GM08714 (cell line): ENCODE data around the gene TTLL11.

Source experiments
- H3K4me3 ChIP-seq: fragments of 200-500 bp; sonication (Bioruptor generic); 2 replicates; pipeline ENCODE4 v1.5.1; 2014; ENCODE audit warnings: mild to moderate bottlenecking, low read length, inconsistent platforms
- ZNF274 ChIP-seq: IDR thresholded peaks from 2 replicates; pipeline ENCODE4 v1.6.1; 2012; ENCODE audit warnings: mild to moderate bottlenecking, low read depth, low read length

Gene TTLL11

DNA sequence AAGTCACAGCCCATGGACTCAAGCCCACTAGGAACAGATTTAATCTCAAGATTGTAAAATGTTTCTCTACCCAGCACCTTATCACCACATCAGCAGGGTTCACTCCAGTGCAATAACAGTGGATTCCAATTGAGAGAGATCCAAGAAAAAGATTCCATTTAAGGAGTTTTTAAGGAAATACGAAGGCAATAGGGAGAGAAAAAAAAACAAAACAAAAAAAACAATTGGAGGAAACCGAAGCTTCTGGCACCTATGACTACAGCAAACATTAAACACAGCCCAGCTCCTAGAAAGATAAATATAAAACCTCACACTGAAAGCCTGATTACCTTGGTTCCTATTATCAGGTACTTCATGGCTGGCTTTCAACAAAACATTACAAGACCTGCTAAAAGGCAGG, 249.0 kb downstream of the TTLL11 start:
- no peak overlapping the region for H3K4me3 ChIP-seq
- TF ChIP-seq ZNF274 = no peak

- TF ChIP-seq ZNF274 = no peak
- H3K4me3 ChIP-seq = no peak overlapping the region
Measured at GRCh38 chr9:121842612-121842978, 250.5 kb downstream of the TTLL11 start.

DNA sequence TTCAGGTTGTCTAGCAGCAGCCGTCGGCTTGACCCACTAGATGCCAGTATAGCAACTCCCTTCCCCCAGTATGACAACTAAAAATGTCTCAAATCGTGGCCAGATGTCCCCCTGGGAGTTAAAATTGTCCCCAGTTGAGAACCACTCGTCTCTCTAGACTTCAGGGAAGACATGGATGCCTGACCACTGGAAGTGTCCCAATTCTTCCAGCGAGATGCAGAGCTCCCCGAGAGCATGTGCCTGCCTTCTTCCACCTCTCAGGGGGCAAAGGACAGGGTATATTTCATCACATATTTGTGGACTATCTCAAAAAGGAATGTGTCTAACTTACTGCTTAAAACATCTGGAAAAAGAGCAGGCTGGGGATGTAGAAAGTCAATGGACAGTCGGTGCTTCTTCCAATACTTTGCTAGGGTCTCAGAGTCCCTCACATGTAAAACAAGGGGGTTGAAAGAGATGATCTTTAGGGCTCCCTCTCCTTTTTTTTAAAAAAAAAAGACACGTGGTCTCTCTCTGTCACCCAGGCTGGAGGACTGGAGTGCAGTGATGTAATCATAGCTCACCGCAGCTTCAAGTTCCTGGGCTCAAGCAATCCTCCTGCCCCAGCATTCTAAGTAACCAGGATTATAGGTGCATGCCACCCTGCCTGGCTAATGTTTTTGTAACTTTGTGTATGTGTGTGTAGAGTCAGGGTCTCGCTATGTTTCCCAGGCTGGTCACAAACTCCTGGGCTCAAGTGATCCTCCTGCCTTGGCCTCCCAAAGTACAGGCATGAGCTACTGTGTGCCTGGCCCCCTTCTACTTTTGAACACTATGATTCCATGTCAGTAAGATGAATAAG, 251.1 kb downstream of the TTLL11 start:
- no peak for TF ChIP-seq ZNF274
- no peak overlapping the region for H3K4me3 ChIP-seq

DNA sequence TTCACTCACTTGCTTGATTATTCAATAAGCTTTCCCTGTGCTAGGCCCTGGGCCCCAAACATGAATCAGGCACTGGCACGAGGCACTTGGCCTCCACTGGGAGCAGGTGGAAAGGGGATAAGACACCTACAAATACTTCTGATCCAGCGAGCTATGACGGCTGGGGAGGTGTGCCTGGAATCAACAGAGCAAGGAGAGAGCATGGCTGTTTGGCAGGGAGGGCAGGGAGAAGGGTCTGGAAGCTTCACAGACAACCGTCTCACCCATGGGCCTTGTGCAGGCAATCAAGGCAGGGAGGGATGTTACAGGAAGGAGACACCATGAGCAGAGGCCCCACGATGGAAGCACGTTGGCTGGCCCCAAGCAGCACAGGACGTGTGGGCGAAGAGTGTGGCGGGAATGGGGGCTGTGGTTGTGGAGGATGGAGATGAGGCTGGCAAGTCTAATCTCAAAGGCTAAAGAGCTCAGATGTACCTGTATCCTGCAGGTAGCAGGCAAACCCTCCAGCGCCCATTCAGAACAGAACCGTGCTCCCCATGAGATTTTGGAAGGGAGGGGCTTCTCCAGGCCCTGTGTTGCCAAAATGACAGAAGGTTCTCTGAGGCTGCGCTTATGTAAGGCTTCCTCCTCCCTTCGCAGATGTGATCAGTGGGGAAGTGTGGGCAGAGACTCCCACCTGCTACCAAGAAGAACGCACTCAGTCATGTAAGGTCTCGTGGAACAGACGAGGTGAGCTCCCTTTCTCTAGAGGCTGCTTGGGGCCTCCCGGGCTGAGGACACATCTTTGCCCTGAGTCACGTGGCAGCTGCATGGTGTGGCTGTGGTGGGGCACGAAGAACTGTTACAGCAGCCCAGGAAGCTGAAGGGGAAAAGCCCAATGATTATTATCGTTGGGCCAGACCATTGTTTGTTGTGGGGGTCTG, 252.0 kb downstream of the TTLL11 start:
- no peak for TF ChIP-seq ZNF274
- no peak overlapping the region for H3K4me3 ChIP-seq

- TF ChIP-seq ZNF274 = no peak
- no peak overlapping the region for H3K4me3 ChIP-seq
Measured at GRCh38 chr9:121839726-121840500, 253.2 kb downstream of the TTLL11 start.

- H3K4me3 ChIP-seq = no peak overlapping the region
- TF ChIP-seq ZNF274 = no peak
Measured at GRCh38 chr9:121838746-121839669, 254.1 kb downstream of the TTLL11 start.

DNA sequence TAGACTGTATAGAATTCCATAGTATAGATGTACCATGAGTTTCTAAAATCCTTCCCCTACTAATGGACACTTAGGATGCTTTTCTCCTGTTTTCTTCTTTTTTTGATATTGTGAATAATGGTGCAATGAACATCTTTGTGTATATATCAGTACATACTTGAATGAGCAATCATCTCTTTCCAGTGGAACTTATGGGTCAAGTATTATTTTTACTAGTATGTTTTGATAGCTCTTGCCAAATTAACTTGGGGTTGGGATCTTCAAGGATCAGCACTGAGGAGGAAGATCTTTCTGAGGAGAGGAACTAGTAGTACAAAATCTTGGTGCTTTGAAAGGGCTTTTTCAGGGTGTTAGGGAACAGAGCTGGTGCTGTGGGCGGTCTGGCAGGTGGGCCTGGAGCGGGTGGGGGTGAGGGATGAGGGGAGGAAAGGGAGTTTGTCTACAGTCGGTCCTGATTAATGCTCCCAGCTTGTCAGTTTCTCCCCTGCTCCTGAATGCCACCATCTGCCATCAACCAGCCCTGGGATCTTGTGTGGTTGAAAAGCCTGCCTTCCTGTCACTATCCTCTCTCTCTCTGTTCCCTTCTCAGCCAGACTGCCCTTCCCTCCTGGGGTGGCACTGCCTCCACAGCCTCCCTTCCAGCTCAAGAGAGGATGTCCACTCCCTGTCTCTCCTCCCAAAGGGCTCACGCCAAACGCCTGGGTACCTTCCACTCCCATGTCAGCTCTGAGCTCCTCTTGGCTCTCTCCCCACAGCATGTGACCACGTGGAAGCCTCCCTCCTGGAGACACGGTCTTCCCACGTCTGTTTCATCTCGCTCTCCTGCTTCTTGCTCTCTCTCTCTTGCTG, 255.8 kb downstream of the TTLL11 start:
- H3K4me3 ChIP-seq = no peak overlapping the region
- TF ChIP-seq ZNF274 = no peak

GRCh38 chr9:121836366-121836885, 256.7 kb downstream of the TTLL11 start:
- H3K4me3 ChIP-seq = no peak overlapping the region
- no peak for TF ChIP-seq ZNF274

GRCh38 chr9:121835587-121836365, 257.3 kb downstream of the TTLL11 start:
- no peak for TF ChIP-seq ZNF274
- no peak overlapping the region for H3K4me3 ChIP-seq

GRCh38 chr9:121833061-121833460, 260.0 kb downstream of the TTLL11 start:
- H3K4me3 ChIP-seq = no peak overlapping the region
- no peak for TF ChIP-seq ZNF274

DNA sequence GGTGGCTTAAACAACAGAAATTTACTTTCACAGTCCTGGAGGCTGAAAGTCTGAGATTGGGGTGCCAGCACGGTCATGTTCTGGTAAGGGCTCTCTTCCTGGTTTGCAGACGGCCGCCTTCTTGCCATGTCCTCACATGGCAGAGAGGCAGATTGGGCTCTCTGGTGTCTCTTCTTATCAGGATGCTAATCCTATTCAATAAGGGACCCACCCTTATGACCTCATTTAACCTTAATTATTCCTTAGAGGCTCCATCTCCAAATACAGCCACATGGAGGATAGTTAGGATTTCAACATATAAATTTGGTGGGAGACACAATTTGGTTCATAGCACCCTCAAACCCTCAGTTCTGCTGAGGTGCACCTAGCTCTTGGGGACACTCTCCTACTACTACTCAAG, 261.2 kb downstream of the TTLL11 start:
- H3K4me3 ChIP-seq = no peak overlapping the region
- no peak for TF ChIP-seq ZNF274

GRCh38 chr9:121830441-121831140, 262.5 kb downstream of the TTLL11 start:
- no peak for TF ChIP-seq ZNF274
- no peak overlapping the region for H3K4me3 ChIP-seq
